NOMO-1 treated with dmso at 0.1 percent for 144 hours (cell line): Measurements from ENCODE around the gene PRPF39.
"Not testable (repeated sequence)": the region's sequence is repeated elsewhere in the genome, so short reads cannot be mapped to it uniquely, and the experiment has no call there.

ENCODE experiments used
- DNase-seq: peaks from one replicate; lab custom pipeline; 2025; ENCODE audit not compliant: unreplicated experiment; lab: John Stamatoyannopoulos, UW

PRPF39 gene

DNA sequence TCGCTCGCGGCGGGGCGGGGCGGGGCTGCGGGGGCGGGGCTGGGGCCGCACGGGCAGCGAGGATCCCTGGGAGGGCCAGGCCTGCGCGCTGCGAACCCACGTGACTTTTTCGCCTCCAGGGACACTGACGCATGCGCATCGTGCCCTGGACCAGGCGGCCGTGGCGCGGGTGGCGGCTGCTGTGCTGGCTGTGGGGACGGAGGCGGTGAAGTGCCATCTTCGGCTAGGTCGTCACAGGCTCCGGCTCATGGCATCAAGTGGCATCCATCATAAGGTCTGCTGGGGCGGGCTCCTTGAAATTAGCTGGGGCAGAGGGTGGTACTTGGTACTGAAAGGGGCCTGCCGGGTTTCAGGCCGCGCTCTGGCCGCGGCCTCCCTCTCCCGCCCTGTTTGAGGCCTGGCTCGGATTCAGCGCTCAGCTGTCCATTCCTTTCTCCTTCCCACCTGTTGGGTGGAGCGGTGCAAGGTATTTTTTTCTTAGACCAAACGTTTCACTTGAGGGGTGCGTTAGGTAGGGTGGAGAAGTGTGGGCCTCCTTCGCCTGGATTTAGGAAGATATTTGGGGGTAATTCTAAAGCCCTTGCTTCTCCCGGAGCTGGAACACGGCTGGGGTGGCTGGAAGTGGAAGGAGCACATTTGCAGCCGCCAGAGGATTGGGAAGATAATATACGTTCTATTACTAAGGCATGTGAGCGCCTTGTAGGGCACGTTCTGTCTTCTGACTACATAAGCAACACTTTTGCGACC, at the start of gene PRPF39:
TSS of gene PRPF39 (plus strand) at position 141 of the 747 bp plus-strand sequence. CDS start 11,124 bp downstream, outside the sequence.
- DNase-seq = peak; percentile 84

- DNase-seq = no peak
Observed at GRCh38 chr14:45034730-45035129, 49.2 kb upstream of the PRPF39 start.

GRCh38 chr14:45038256-45038655, 45.7 kb upstream of the PRPF39 start:
- no peak for DNase-seq

DNA sequence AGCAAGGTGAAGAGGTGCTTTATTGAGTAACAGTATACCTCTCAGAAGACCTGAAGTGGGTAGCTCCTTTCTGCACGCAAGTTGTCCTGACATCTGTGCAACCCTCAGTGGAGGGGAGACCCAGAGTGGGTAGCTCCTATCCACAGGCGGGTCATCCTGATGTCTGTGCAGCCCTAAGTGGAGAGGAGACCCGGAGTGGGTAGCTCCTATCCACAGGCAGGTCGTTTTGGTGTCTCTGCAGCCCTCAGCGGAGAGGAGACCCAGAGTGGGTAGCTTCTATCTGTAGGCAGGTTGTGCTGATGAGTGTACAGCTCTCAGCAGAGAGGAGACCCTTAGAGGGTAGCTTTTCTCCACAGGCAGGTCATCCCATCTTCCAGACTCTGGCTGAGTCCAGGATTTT, 45.1 kb upstream of the PRPF39 start:
- DNase-seq = no peak

DNA sequence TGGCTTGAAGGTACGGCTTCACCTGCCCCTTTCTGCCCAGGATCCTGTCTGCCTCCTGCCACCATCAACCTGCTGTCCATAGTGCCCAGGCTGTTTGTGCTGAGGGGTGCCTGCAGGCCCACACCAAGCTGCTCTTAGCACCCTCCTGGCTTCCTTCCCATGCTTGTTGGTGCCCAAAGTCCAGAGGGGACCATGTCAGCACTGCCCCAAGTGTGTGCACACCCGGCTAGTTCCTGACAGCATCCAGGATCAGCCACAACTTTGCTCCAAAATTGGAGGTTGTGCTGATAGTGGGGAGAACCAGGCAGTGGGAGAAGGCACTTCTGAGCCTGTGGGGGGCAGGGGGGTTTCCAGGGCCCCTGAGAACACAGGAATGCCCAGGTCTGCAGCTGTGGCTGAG, 44.5 kb upstream of the PRPF39 start:
- DNase-seq = no peak

DNA sequence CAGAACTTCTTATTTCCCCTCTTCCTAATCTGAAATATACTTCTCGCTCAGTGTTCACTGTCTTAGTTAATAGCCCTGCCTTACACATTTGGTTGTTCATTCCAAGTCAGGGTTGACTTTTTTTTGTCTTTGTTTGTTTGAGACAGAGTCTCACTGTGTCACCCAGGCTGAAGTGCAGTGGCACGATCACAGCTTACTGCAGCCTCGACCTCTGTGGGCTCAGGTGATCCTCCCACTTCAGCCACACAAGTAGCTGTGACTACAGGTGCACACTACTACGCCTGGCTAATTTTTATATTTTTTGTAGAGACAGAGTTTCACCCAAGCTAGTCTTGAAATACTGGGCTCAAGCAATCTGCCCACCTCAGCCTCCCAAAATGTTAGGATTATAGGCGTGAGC, 42.3 kb upstream of the PRPF39 start:
- DNase-seq = no peak

- DNase-seq = no peak
Observed at GRCh38 chr14:45044638-45045037, 39.3 kb upstream of the PRPF39 start.

GRCh38 chr14:45048385-45048784, 35.5 kb upstream of the PRPF39 start:
- DNase-seq = no peak

DNA sequence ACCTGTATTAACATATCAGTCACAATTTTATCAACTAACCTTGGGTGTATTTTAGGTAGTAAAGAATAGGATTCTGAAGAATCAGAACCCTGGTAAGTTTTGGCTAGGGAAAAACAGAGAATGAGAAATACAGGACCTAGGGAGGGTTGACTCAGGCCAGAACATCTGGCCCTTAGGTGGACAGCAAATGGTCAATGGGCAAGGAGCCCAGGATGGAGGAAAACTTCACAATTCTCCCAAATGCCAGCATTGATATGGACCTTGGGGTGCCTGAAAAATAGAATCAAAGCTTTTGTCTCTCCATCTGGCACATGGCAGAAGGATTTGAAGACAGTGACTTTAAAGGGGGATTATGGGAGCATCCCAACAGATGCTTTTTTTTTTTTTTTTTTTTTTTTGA, 32.7 kb upstream of the PRPF39 start:
- DNase-seq = no peak

DNA sequence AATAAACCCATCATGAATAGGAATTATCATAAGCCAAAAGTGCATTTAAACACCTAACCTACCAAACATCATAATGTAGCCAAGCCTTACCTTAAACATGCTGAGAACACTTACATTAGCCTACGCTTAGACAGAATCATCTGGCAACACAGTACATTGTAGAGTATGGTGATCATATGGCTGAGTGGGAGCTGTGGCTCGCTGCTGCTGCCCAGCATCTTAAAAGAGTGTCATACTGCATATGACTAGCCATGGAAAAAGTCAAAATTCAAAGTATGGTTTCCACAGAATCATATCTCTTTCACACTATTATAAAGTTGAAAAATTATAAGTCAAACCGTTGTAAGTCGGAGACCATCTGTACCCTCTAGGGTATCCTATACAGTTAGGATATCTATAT, 32.0 kb upstream of the PRPF39 start:
- DNase-seq = no peak

- no peak for DNase-seq
Observed at GRCh38 chr14:45057349-45057748, 26.6 kb upstream of the PRPF39 start.

DNA sequence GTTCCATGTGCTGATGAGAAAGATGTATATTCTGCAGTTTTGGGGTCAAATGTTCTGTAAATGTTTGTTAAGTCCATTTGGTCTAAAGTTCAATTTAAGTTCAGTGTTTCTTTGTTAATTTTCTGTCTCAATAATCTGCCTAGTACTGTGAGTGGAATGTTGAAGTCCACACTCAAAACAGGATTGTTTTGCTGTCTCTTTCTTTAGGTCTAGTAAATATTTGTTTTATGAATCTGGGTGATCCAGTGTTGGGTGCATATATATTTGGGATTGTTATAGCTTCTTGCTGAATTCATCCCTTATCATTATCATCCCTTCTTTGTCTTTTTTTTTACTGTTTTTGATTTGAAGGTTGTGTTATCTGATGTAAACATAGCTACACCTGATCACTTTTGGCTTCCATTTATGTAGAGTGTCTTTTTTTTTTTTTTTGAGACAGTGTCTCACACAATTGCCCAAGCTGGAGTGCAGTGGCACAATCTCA, 26.0 kb upstream of the PRPF39 start:
- no peak for DNase-seq

DNA sequence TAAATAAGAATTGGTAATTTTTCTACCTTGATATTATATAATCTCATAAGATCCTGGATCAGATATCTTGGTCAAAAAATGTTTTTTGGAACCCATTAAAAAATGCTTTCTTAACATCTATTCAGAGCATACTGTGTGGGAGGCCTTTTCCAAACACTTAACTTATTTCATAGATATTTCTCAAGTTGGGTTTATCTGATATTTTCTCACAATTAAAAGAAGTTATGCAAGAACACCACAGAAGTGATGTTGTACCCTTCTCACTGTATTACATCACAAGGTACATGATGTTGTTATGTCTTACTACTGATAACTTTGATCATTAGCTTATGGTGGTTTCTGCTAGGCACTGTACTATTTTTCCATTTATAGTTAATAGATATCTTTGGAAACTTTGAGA, 23.4 kb upstream of the PRPF39 start:
- no peak for DNase-seq

DNA sequence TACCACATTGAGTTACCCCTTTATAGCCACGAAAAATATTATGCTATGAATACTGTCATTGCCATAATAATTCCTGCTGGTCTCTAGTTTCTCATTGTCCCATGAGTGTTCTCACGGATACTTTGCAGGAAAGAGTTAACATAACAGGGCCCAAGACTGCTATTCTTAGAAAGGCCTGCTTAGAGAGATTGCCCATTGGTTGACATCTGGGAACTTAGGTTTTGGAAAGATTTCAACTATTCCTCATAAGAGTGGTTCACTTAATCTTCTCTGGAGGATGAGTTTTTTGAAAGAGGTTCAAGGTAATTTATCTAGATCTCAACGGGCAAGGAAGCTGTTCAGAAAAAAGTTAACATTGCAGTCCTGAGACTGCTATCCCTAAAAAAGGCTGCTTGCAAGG, 18.4 kb upstream of the PRPF39 start:
- no peak for DNase-seq

- DNase-seq = no peak
Observed at GRCh38 chr14:45065956-45066355, 18.0 kb upstream of the PRPF39 start.

DNA sequence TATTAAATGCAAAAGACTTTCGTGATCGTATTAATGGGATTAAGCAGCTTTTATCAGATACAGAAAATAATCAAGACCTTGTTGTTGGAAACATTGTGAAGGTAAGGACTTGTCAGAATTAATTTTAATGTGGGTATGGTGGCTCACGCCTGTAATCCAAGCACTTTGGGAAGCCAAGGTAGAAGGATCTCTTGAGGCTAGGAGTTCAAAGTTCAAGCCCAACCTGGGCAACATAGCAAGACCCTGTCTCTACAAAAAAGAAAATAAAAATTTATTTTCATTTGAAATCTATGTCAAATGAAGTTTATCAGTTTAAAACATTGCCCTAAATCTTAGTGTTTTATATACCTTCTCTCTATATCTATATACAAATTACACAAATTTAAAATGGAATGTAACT, 17.2 kb upstream of the PRPF39 start:
- no peak for DNase-seq

DNA sequence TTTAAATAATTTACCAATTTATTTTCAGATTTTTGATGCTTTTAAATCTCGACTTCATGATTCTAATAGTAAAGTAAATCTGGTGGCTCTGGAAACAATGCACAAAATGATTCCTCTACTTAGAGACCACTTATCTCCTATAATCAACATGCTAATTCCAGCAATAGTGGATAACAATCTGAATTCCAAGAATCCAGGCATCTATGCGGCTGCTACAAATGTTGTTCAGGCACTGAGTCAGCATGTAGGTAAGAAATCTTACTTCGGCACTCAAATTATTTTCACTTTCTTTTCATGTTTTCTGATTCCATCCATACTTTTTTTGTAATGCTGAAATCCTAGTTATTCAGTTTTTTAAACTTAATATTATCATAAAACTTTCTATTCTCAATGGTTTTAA, 15.5 kb upstream of the PRPF39 start:
- DNase-seq = no peak

DNA sequence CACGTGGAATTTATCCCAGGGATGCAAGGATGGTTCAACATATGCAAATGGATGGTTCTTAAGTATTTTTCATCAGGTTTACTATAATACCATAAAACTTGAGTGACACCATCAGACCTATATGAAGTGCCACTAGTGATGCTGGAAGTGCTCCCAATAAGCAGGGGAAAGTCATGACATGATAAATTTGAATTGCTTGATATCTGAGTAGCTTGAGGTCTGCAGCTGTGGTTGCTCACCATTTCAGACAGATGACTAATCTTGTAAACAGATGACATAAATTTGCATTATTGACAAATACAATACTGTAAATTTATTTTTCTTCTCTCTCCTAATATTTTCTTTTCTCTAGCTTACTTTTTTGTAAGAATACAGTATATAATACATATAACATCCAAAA, 13.7 kb upstream of the PRPF39 start:
- no peak for DNase-seq

DNA sequence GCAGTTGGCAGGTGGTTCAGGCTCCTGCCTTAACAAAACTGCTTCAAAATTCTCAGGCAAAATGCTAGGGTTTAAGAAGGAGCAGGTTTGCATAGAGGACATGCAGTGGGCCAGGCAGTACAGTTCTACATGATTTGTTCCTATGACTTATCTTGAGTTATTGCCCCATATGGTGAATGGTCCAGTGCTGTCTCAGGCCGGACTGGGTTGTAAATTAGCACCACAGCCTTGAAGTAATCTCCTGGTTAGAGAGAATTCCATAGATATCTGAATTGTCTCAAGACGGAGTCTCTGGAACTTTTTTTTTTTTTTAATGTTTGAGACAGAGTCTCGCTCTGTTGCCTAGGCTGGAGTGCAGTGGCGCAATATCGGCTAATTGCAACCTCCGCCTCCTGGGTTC, 11.8 kb upstream of the PRPF39 start:
- no peak for DNase-seq

DNA sequence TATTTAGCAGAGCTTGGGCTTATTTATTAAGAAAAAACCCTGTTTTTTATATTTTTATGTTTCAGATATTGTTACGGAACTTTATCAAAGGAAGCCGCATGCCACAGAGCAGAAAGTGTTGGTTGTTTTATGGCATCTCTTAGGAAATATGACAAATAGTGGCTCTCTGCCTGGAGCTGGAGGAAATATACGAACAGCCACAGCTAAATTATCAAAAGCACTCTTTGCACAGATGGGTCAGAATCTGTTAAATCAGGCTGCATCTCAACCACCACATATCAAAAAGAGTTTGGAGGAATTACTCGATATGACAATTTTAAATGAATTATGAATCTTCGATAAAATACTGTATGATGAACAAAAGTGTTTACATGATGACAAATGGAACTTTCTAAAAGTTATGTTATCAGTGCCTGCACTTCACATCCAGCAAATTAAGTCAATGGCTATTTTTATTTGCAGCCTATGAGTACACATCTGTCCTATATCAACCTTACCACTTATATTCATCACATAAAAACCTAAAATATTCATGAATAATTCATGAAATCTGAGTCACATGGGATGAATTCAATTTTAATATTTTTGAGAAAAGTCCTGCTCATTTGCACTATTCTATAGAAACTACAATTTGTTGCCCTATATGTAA, 10.6 kb upstream of the PRPF39 start:
- no peak for DNase-seq

DNA sequence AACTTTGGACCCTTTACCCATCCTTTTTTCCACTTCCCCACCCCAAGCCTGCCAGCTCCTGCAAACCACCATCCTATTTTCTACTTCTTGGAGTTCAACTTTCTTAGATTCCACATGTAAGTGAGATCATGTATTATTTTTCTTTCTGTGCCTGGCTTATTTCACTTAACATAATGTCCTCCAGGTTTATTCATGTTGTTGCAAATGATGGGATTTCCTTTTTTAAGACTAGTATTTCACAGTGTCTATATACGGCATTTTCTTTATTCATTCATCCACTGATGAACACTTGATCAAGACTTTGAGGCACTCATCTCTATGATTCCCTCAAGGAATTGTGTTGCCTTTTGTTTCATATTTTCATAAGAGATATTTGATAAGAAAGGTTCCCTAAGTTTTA, 5.6 kb upstream of the PRPF39 start:
- DNase-seq = no peak

DNA sequence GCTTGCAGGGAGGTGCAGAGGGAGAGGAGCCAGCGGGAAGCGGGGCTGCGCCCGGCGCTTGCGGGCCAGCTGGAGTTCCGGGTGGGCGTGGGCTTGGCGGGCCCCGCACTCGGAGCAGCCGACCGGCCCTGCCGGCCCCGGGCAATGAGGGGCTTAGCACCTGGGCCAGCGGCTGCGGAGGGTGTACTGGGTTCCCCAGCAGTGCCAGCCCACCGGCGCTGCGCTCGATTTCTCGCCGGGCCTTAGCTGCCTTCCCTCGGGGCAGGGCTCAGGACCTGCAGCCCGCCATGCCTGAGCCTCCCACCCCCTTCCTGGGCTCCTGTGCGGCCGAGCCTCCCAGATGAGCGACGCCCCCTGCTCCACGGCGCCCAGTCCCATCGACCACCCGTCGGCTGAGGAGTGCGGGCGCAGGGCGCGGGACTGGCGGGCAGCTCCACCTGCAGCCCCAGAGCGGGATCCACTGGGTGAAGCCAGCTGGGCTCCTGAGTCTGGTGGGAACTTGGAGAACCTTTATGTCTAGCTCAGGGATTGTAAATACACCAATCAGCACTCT, 3.4 kb upstream of the PRPF39 start:
- DNase-seq = not testable (repeated sequence)
